Activated CD4-positive, alpha-beta T cell treated with anti-CD3 and anti-CD28 coated beads for 48 hours (primary cell): ENCODE results near the gene TEX9.

Experiments
- DNase-seq: peaks from one replicate; pipeline ENCODE4 v3.0.0-alpha.2; 2020

Gene TEX9

DNA sequence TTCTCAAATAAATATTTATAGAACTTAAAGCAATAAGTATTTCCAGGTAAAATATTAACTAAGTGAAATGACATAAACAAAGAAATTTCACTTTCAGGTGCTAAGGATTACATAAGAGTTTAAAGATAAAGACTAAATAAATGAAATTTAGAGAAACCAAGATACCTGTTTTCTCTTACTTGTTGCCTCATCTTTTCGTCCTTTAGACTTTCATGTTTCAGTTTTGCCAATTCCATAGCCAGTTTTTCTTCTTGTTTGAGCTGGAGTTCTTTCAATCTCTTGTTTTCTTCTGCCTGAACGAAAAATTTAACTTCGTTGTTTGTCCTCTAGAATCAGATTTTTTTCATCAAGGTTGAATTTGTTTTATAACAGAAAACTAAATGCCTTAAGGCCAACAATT lies 91.0 kb downstream of the TEX9 start:
- DNase-seq: no peak

DNA sequence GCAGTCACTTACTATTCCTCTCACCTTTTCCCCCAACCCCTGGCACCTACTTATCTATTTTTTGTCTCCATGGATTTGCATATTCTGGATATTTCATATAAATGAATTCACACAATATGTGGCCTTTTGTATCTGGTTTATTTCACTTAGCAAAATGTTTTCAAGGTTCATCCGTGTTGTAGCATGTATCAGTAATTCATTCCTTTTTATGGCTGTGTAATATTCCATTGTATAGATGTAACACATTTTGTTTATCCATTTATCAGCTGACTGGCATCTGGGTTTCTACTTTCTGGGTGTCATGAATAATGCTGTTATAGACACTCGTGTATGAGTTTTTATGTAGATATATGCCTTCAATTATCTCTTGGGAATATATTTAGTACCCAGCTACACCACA lies 93.9 kb downstream of the TEX9 start:
- DNase-seq: no peak

DNA sequence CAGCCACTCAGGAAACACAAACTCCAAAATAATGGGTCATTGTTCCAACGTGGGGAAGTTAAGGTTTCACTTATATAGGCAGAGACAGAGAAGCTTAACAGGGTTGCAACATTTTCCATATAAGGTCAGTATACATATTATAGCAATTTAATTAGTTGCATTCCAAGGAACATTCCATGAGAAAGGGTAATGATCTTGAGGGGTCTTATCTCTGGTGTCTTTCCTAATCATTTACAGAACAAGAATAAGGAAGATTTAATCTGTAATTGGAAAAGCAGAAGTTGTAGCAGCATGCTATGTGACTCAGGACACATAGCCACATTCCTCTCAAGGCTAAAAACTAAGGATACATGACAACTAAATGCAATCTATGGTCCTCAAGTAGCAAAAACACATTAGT lies 94.8 kb downstream of the TEX9 start:
- DNase-seq: no peak

DNA sequence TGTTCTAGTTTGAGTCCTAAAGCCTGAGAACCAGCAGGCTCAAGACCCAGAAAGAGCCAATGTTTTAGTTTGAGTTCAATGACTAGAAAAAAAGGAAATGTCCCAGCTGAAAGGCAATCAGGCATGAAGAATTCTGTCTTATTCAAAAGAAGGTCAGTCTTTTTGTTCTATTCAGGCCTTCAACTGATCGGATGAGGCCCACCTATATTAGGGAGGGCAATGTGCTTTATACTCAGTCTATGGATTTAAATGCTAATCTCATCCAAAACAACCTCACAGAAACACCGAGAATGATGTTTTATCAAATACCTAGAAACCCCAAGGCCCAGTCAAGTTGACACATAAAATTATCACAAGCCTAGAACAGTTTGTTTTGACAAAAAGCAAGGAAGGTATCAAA lies 95.7 kb downstream of the TEX9 start:
- no peak for DNase-seq

DNA sequence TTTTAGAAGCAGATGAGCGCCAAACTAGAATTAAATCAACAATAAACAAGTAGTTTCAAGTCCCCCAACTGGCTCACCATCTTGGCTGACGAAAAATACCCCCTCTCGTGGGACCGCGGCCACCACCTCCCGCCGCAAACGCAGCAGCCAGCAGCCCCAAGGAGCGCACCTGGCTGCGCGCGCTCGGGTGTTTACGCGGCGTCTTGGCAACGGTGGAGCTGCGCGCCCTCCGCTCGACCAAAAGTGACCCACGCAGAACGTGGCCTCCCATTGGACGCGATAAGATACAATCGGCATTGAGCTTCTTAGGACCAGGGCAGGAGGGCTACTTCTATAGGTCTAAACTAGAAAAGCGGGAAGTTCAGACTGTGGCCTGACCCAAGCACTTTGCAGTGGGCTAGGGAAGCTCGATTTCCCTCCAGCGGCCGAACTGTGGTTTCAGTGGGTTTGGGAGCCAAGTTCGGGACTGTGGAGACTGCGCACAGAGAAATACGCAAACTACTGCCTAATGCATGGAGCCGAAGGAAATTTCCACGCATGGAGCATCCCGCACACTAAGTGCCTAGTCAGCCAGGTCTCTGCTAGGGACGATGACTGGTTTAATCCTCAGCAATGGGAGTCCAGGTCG lies 99.8 kb downstream of the TEX9 start, which contains the start of gene MNS1:
Gene MNS1 (minus strand): TSS at position 245 of the 628 bp plus-strand sequence. CDS start 165 bp downstream, at position 80.
- DNase-seq: peak; percentile 86

DNA sequence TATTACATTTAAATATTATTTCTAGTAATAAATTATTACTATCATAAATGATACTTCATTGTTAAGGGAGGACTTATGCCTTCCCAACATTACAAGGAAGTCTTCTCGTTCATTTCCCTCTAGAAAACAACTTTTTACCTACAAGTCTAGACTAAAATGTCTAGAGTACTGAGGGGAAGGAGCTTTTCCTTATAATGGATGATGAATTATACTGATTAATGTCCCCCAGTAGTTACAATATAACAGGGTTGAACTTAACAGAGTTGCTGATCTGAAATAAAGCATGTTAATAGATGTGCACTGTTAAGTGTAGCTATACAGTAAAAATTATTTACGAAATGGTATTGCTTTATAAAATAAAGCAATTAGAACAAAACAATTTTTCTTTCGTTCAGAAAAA lies 102.4 kb downstream of the TEX9 start:
- no peak for DNase-seq

DNA sequence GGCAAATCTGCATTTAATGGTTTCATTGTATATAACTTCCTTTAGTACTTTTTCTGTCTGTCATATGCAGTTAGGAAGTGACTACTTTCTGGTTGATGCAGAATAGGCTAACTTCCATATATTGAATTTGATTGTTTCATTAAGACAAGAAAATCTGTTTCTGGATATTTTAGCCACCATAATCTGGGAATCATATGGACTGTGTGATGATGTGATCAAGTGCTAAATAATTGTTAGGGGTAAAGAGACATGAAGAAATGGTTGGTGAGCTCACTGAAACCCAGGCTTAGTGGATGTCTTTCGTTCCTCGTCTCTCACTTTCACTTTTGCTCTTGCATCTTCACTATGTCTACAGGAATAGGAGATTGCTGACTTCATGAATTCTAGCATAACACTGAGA lies 103.2 kb downstream of the TEX9 start:
- DNase-seq: no peak

DNA sequence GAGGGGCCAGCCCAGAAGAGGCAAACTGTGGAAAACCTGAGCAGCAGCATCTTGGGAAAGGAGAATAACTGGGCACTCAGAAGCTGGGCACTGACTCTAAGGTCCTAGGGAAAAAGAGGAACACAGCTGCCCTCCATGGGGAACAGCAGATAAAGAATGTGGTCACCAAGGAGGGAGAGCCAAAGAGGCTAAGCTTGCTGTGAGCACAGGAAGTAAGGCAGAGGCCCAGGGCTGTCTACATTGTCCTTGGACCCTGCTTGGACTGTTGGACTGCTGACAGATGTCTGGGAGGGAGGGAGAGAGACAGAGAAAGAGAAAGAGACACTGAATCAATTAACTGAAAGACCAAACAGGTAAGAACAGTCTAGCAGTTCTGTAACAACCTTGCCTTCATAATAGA lies 104.3 kb downstream of the TEX9 start:
- no peak for DNase-seq

DNA sequence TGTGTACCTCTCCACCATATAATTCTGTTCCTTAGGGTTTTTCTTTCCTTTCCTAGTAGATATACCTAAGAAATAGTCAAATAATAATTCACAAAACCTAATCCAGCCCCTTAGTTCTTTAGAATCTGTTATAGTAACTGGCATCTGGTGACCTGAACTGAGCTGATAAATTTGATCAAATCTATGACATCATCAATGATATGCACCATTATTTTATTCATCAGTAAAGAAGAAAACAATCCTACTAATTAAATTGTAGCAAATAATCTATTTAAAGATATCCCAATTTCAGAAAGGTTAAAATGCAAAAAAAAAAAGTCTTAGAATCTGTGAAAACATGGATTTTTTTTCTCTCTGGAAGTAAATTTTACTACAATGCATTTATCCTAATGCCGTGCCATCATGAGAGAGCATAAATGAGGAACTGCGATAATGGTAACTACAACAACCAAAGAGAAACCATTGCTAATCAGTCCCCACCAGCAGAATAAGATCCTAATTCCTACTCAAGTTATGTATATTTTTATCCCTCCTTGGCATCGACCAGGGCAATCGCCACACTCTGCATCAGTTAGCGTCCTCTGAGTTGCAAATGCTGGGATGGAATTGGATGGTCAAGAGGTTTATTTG lies 106.3 kb downstream of the TEX9 start:
- DNase-seq: no peak

DNA sequence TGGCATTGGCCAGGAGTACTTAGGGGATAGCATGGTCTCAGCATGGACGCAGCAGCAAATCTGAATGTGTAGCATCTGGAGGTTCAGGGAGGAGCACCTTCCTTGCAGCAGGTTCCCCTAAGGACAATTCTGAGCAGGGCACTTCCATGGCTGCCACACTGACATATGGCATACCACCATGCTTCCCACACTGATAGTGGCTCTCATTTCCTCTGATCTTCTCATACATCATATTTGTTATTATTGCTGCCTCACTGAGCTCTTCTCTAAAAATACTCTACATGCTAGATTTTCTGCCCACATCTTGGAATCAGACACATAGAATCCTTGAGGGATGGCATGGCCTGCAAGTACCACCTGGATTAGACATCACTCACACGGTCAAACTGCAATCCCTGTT lies 107.1 kb downstream of the TEX9 start:
- no peak for DNase-seq

DNA sequence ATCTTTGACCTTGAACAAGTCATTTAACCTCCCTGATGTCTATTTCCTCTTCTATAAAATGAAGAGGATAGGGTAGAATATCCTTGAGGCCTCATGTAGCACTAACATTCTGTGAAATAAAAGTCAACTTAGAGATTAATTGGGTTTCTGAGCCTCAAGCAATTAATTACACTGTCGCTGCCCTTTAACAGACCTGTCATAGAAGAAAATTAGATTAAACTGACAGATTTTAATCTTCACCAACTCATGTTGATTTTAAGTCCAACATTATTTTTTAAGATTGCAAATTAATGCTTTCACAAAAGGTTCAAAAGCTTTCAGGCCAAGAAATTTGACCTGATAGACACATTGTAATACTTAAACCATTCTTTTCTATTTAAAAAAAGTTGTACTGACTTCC lies 107.8 kb downstream of the TEX9 start:
- DNase-seq: no peak

DNA sequence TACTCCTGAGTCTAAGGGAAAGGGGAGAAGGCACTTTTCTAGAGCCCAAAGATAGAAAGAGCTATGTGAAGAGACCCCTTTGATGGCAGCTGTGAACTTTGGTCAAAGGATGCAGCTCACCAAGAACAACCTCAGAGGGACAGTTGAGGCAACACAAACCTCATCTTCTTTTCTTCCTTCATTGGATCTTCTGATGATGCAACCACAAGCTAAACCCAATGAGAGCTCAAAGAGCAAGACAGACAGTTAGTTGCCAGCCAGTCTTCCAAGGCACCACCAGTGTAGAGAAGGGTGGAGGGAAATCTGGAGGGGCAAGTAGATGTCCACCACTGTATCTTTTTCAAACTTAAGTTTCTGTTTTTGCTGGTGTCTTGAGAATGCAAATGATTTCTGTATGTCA lies 110.1 kb downstream of the TEX9 start:
- DNase-seq: no peak
